SHP77 (cell line): ENCODE measurements around the gene TUT4.

ENCODE experiments used
- DNase-seq, 2 experiments: peaks; one replicate each; lab custom pipeline; 2025; lab: John Stamatoyannopoulos, UW

Gene TUT4

DNA sequence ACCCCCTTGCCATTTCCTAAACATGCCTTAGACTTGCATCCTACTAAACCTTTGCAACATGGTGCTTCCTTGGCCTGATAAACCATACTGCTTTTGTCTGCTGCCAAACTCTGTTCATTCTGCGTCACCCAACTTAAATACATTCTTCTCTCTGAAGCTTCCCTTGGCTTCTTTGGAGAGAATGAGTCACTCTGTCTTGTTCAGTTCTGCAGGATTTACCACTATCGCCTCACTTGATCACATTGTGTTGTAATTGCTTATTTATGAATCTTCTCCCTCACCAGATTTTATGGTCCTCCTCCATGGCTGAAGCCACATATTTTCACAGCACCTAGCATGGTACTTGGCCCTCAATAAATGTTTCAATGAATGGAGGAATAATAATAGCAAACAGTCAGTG lies 21.7 kb upstream of the TUT4 start:
- DNase-seq, result no peak

DNA sequence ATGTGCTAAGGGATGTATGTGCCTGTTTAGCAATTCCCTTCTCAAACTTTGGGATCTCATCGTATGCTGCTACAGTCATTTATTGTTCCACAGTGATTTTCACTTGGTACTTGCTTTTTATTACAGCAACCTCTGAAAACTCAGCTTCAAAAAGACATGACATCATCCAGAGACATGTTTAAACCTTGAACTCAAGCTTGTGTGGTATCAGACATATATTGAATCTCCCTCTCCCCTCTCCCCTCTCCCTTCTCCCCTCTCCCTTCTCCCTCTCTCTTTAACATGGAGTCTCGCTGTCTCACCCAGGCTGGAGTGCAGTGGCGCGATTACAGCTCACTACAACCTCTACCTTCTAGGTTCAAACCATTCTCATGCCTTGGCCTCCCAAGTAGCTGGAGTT lies 19.5 kb upstream of the TUT4 start:
- DNase-seq, result no peak

DNA sequence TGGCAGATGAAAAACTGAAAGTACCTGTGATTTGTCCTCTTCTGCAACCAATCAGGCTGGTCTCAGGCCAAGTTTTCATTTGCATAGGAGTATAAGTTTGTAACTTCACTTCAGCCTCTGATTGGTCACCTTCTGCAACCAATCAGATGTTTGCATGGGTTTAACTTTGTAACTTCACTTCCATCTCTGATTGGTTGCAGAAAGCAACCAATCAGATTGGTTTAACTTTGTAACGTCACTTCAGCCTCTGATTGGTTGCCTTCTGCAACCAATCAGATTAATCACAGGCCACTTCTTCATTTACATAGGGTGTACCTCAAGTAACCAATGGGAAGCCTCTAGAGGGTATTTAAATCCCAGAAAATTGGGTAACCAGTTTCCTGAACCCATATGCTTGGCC lies 18.9 kb upstream of the TUT4 start:
- DNase-seq, result no peak

DNA sequence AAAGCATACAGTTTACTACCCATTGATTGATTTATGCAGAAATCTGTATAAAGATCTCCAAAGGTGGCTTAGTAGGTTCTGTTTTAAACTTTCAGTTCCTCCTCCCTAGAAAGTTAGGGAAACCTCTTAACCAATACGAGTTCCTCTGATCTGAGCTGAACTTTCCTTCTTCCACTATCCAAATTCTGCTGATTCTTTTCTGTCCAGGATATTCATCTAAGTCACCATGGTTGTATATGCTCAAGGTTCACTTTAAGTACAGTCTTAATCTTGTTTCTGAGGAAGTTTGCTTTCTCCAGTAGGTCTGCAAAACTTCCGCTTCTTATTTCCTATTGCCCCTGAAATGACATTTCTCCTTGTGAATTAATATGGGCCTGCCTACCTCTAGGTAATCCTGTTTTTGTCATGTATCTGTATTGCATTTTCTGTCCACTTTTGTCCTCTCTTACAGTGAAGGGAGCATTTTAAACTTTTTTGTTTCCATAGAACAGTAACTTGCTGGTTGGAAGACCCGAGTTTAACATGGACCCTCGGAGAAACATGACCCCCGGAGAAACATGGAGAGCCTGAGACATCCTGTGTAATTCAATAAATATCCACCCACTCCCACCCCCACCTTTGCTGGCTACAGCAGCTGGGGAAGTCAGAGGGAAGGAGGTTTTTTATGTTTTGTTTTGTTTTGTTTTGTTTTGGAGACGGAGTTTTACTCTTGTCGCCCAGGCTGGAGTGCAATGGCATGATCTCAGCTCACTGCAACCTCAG lies 16.7 kb upstream of the TUT4 start:
- no peak for DNase-seq

DNA sequence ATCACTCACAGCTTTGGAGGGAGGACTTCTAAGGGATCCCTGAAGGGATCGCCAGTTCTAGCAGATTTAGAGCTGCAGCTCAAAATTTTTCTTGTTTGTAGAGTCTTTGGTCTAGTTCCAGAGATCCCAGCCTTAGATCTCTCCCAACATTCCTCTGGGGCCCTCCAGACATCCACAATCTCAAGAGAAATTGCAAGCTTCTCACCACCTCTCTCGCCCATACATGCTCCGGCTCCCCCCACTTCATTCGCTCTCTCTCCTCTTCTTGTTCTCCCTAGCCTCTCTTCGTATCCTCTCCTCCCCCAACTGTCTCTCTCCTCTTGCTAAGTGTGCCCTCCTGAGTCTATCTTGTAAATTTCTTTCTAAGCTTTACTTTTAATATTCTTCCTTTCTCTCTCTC lies 15.1 kb upstream of the TUT4 start:
- DNase-seq, result no peak

DNA sequence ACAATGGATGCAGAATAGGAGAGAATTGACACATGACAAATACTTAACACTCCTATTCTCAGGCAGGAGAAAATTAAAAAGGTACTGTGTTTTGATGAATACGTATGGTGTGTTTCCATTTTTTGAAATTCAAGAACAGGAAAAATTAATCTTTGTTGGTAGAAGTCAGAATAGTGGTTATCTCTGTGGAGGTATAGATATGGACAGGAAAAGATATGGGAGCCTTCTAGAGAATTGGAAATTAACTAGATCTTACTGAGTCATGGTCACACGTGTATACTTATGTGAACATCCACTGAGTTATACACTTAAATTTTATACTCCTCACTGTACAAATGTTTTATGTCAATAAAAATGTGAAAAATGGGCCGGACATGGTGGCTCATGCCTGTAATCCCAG lies 9.9 kb upstream of the TUT4 start:
- no peak for DNase-seq

DNA sequence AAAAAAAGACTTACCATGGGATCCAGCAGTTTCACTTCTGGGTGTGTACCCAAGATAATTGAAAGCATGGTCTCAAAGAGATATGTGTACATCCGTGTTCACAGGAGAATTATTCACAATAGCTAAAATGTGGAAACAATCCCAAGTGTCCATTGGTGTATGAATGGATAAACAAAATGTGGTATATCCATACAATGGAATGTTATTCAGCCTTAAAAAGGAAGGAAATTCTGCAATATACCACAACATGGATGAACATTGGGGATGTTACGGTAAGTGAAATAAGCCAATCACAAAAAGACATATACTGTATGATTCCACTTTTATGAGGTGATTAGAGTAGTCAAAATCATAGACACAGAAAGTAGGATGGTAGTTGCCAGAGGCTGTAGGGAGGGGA lies 7.0 kb upstream of the TUT4 start:
- no peak for DNase-seq

DNA sequence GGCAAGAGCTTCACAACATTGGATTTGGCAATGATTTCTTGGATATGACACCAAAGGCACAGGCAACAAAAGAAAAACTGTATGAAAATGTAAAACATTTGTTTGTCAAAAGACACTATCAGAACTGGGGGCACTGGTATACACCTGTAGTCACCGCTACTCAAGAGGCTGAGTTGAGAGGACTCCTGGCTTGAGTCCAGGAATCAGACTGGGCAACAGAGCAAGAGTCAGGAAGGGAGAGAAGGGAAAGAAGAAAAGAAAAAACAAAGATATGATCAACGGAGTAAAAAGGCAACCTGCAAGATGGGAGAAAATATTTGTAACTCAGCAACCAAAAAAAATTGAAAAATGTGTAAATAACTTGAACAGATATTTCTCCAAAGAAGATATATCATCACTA lies 6.0 kb upstream of the TUT4 start:
- DNase-seq, result peak in 1 of 2 experiments; percentile 11

DNA sequence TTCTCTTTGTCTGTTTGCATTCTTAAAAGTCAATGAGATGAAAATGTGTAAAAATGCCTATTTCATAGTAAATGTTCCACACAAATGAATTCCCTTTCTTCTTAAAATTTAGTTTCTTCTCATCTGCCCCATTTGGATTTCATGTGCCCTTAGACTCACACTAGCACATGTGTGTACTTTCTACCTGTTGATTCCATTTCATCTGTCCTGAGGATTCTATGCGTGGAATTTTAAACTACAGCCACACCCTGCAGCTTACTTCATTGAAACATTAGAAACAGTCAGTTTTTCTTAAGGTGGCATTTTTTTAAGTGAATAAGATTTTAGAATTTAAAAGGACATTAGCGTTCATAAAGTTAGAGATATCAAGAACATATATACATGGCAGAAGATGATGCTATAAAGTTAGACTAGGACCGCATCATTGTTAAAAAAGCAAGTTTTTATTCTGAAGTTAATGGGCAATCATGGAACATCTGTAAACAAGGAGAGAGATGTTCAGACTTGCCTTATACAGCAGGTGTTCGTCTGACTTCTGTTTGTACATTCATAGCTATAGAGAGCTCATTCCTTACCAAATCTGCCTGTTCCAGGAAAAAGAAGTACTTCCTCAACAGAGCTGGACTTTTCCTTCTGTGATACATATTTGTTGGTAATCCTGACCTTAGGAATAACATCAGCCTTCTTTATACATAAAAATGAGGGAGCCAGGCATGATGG lies 3.9 kb upstream of the TUT4 start:
- no peak for DNase-seq

DNA sequence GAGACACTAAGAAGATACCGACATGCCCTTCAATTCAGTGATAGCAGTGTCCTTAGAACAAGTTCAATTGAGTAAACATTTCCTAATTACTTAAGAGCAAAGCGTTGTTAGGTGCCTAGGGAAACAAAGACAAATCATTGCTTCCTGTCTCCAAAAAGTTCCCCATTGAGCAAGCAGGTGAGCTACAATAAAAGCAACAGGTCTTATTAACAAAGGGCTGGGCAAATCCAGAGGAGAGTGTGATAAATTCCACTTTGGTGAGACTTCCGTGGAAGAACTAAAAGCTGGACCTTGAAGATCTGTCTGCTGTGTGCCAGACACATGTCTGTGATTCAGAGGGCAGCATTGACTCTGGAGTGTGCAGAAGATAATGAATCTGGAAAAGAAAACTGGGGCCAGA lies 1.9 kb upstream of the TUT4 start:
- no peak for DNase-seq

DNA sequence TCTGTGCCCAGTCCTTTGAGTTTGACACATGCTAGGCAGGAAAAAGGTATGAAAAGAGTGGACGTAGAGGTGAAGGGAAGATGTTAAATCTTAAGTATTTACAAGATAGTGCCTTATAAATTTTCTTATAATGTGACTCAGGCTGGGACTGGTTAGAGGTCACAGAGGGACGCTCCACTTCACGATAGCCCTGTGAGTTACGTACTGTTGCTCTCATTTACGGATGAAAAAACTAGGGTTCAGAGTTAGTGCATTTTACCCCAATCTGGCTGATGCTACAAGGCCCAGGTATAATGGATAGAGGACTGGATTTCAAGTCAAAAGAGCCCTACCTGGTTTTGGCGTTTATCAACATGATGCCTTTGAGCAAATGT lies 1.4 kb upstream of the TUT4 start:
- no peak for DNase-seq

DNA sequence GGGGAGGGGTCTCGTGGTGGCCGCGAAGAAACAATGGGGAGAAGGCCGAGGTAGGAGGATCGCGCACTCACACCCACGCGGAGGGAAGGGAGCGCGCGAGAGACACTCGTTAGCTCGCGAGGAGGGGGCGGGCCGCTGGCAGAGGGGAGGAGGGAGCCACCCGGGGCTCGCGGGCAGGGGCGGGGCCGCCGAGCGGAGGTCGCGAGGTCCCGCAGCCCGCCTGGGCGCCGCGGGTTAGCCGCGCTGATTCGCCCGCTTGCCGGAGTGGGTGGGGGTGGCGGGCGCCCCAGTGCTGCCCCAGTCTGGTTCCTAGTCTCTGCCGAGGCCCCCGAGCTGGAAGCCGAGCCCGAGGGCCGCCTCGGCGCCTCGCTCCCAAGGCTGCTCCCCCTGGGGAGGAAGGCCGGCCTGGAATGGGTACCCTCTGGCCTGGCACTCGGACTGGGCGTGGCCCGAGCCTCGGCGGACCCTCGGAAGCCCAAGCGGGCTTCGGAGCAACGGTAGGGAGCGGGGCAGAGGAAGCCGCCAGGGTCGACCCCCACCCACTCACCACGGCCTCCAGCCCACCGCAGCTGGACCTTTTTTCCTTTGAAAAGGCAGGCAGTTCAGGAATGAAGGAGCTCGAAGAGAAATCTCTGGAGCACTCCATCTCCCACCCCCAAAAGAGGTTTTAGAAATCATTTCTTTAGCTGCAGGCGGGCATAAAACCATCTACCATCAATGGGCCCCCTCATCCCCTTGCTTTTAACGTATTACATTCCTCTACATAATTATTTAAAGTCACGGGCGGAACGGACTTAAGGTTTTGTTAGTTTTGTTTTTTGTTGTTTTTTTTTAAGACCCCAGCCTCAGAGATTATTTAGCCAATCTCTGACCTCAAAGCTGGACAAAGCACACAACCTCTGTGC lies 722 bp upstream of the TUT4 start:
- DNase-seq, result peak; percentile 73 to 84

DNA sequence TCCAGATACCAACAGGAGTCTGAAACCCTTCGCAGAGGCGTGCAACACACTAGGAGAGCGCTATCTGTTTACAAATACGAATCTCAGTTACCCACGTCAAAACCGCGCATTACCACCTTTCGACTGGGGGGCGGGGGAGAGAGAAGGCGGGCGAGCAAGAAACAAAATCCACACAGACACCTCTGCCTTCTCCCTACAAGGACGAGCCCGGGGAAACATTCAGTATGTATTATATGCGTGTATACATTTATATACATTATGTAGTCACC lies 722 bp downstream of the TUT4 start:
- DNase-seq, result peak; percentile 19 to 49

DNA sequence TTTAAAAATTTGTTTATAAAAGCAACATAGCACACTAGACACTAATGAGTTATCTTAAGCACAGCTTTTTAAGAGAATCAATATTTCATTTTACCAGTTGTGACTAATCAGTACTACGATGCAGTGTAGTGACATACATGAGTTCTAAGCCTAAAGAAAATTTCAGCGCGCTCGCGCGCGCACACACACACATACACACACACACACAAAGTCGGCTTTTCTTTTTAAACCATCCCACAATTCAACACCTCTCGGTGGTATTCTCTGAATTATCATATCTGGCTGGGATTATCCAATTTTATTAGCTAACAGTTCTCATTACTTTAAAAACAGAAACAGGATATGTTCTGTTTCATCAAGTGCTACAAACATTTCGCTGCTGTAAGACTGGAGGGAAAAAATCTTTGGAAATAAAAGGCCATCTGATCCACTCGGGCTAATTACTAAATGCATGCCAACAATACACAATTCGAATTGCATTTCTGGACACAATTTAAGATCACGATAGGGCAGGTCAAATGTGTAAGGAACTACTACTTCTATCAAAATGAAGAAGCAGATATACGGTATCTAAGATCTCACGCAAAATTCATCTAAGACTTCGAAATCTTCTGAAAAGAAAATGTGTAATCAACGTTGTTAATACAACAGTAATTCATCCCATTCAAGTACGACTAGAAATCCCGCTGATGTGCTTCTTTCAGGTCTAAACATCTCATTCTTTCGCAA lies 1.2 kb downstream of the TUT4 start:
- no peak for DNase-seq

DNA sequence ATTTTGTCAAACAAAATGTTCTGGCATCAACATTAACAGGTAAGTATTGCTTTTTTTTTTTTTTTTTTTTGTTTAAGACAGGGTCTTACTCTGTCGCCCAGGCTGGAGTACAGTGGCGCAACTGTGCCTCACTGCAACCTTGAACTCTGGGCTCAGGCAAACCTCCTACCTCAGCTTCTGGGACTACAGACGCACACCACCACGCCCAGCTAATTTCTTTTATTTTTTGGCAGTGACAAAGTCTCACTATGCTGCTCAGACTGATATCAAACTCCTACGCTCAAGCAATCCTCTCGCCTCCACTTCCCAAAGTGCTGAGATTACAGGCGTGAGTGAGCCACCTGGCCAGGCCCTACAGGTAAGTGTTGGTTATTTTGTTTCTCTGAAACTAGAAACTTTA lies 2.4 kb downstream of the TUT4 start:
- no peak for DNase-seq

DNA sequence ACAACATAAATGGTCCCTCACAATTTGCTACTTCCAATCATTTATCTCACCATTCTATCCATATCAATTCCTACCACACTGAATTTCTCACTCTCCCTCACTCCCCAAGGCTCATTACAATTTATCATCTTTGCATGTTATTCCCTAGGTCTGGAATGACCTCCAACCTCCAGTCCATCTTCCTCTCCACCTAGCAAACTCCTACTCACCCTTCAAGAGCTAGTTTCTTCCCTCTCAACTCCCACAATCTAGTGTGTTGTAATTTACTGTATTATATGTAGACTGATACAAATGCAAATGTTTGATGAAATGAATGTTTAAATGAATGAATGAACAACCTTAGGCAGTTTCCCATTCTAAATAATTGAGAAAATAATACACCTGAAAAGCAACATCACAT lies 3.6 kb downstream of the TUT4 start:
- no peak for DNase-seq

DNA sequence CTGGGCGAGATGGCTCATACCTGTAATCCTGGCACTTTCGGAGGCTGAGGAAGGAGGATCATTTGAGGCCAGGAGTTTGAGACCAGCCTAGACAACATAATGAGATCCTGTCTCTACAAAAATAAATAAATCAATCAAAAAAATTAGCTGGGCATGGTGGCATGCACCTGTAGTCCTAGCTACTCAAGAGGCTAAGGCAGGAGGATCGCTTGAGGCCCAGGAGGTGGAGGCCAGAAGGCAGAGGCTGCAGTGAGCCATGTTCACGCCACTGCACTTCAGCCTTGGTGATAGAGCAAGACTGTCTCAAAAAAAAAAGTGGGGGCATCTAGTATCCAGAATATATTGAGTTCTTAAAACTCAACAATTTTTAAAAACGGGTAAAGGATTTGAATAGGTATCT lies 6.0 kb downstream of the TUT4 start:
- DNase-seq, result no peak

DNA sequence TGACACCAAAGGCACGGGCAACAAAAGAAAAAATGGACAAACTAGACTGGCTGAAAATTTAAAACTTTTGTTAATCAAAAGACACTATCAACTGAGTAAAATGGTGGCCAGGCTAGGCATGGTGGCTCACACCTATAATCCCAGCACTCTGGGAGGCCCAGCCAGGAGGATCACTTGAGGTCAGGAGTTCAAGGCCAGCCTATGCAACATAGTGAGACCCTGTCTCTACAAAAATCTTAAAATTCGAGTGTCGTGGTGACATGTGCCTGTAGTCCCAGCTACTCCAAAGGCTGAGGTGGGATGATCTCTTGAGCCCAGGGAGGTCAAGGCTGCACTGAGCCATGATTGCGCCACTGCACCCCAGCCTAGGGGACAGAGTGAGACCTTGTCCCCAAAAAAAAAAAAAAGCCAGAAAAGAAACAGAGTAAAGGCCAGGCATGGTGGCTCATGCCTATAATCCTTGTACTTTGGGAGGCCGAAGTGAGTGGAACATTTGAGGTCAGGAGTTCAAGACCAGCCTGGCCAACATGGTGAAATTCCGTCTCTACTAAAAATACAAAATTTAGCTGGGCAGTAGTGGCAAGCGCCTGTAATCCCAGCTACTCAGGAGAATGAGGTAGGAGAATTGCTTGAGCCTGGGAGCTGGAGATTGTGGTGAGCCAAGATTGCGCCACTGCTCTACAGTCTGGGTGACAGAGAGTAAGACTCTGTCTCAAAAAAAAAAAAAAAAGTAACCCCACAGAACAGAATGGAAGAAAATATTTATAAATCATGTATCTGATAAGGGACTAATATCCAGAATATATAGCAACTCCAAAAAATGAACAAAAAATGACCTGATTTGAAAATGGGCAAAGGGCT lies 8.0 kb downstream of the TUT4 start:
- DNase-seq, result no peak

DNA sequence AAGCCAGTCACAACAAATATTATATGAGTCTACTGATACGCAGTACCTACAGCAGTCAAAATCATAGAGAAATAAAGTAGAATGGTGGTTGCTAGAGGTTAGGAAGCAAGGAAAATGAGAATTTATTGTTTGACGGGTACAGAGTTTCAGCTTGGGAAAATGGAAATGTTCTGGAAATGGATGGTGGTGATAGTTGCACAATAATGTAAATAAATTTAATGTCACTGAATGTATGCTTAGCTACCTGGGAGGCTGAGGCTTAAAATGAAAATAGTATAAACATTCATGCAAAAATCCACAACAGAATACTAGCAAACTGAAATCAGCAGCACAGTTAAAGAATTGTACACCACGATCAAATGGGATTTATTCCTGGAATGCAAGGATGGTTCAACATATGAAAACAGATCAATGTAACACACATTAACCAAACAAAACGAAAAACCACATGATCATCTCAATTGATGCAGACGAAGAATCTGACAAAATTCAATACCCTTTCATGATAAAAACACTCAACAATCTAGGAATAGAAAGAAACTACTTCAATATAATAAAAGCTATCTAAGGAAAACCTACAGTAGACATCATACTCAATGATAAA lies 10.7 kb downstream of the TUT4 start:
- DNase-seq, result no peak

DNA sequence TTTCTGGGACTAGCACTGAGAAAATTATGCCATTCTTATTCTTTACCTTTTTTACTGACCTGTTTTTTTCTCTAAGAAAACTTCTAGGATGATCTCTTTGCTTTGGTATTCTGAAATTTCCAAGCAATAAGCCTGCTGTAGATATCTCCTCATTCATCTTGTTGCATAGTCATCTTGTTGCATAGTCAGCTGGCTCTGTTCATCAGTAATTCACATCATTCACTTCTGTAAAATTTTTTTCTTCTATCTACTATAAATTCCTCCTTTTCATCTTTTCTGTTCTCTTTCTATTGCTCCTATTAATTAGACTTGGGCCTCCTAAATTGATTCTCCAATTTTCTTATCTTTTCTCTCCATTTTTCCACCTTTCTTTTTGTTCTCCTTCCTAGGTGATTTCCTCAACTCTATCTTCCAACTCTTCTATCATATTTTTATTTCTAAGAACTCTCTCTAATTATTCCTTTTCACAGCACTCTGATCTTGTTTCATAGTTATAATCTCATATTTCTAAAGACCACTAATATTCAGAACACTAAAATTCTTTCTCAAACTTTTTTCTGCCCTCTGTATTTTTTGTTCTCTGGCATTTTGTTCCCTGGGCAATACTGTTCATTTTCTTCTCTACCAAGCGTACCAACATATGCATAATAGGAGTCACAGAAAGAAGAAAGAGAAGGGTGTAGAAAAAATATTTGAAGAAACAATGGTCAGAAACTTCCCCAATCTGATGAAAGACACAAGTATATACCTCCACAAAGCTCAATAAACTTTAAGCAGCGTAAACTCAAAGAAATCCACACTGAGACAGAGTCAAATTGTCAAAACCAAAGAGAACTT lies 17.7 kb downstream of the TUT4 start:
- DNase-seq, result no peak
